PC-9 (cell line): ENCODE data around the gene GZMA.

Experiments used
- EZH2 ChIP-seq: fragments of 200-600 bp; sonication (generic); IDR thresholded peaks from 2 replicates; pipeline ENCODE4 v1.8.0; 2017; ENCODE audit warnings: antibody characterized with exemption, low read depth
- TF ChIP-seq, protein P1 (sequence below): fragments of 200-600 bp; sonication (generic); conservative IDR thresholded peaks from 2 replicates; pipeline ENCODE4 v1.6.1; 2017; ENCODE audit warnings: mixed run types, antibody characterized with exemption, mild to moderate bottlenecking, moderate library complexity

DNA sequence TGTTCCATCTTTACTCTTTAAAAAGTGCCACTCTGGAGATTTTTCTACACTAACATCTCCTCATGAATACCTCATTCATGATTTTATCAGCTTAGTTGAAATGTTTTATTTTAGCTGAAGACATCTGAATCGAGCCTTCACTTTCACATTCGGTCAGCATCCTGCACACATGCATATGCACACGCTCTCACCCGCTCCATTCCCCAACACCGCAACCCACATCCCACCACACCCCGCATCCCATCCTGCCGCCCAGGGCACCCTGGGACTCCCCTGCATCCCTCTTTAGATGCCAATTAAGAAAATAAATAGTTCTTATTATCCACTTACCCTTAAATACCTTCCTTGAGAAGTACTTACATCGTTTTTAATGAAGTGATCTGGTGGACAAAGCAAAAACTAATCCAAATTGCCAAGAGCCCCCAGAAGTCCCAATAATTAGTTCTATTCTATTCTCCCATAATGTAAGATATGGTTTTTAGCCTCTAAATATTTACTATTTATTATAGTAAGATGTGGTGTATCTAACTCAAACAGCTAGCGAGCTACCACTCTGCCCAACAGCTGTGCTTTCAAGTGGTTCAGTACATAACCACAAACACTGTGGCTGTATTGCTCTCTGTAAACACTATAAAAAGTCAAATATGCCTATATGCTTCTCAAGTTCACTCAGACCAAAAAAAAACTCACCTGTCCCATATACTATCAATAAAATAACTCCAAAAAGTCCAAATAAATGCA, 40.2 kb upstream of the GZMA start:
- TF ChIP-seq, protein P1, sequence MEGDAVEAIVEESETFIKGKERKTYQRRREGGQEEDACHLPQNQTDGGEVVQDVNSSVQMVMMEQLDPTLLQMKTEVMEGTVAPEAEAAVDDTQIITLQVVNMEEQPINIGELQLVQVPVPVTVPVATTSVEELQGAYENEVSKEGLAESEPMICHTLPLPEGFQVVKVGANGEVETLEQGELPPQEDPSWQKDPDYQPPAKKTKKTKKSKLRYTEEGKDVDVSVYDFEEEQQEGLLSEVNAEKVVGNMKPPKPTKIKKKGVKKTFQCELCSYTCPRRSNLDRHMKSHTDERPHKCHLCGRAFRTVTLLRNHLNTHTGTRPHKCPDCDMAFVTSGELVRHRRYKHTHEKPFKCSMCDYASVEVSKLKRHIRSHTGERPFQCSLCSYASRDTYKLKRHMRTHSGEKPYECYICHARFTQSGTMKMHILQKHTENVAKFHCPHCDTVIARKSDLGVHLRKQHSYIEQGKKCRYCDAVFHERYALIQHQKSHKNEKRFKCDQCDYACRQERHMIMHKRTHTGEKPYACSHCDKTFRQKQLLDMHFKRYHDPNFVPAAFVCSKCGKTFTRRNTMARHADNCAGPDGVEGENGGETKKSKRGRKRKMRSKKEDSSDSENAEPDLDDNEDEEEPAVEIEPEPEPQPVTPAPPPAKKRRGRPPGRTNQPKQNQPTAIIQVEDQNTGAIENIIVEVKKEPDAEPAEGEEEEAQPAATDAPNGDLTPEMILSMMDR, result no peak
- TF ChIP-seq EZH2, result no peak
